Measurements from ENCODE around the gene RASSF10.

DNA sequence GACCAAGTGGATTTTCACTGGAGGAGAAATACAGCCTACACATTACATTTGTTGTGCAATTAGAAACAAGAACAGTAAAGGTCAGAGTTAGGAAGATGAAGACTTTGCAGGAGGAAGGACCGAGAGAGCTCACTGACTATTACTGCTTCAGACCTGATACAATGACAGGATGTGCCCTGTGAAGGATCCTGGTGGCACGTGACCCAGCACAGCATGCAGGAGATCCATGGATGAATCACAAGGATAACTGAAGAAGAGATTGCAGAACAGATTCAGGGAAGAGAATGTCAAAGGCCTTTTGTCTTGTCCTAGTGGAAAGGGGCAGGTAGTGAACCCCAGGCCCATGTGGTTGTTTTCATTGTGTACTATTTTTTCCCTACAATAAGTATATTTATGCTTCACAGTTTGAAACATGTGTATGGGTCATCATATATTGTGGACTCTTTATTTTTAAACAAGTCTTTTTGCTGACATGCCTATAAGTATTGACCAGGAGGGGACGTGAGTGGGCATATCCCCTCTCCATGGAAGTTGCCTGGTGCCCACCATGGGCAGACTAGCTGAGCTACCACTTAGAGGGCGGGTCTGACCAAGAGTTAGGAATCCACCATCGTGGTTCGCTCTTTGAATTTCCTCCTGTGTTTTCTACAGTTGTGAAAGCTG, 44.3 kb downstream of the RASSF10 start:
- TF ChIP-seq EZH2 (IDR thresholded peaks at IDR 0.05; ENCODE audit: low read length, unreplicated experiment), result no peak
- TF ChIP-seq, protein P1, sequence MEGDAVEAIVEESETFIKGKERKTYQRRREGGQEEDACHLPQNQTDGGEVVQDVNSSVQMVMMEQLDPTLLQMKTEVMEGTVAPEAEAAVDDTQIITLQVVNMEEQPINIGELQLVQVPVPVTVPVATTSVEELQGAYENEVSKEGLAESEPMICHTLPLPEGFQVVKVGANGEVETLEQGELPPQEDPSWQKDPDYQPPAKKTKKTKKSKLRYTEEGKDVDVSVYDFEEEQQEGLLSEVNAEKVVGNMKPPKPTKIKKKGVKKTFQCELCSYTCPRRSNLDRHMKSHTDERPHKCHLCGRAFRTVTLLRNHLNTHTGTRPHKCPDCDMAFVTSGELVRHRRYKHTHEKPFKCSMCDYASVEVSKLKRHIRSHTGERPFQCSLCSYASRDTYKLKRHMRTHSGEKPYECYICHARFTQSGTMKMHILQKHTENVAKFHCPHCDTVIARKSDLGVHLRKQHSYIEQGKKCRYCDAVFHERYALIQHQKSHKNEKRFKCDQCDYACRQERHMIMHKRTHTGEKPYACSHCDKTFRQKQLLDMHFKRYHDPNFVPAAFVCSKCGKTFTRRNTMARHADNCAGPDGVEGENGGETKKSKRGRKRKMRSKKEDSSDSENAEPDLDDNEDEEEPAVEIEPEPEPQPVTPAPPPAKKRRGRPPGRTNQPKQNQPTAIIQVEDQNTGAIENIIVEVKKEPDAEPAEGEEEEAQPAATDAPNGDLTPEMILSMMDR (conservative IDR thresholded peaks at IDR 0.05; ENCODE audit: low read depth, low read length), result no peak

All from PC-3 (cell line).